ENCODE data around the gene NFE2.
A peak's percentile ranks its signal among the peaks of the same experiment; 100 is the strongest.

The NFE2 gene

GRCh38 chr12:54300732-54301427, at the start of gene NFE2:
NFE2 (minus strand) TSS chr12:54301015; CDS start chr12:54295248, 5,767 bp downstream.
- DNase-seq (ENCODE audit: low read depth): peak; percentile 97
- no peak for TF ChIP-seq MYC (IDR thresholded peaks at IDR 0.05; ENCODE audit: low read depth, low read length)
- TF ChIP-seq POLR2A (IDR thresholded peaks at IDR 0.05; ENCODE audit: extremely low read depth, insufficient read length): peak; percentile 78
- TF ChIP-seq CTCF (IDR thresholded peaks at IDR 0.05; ENCODE audit: low read depth, low read length): peak; percentile 17
- peak; percentile 80 for TF ChIP-seq MAX (IDR thresholded peaks at IDR 0.05; ENCODE audit: low read depth, low read length)
- H3K4me3 ChIP-seq (ENCODE audit: low read depth, low read length): peak within 1 kb of the TSS; percentile 96

- no peak for DNase-seq (ENCODE audit: low read depth)
- TF ChIP-seq CTCF (IDR thresholded peaks at IDR 0.05; ENCODE audit: low read depth, low read length): no peak
- TF ChIP-seq MYC (IDR thresholded peaks at IDR 0.05; ENCODE audit: low read depth, low read length): no peak
- TF ChIP-seq POLR2A (IDR thresholded peaks at IDR 0.05; ENCODE audit: extremely low read depth, insufficient read length): no peak
- TF ChIP-seq MAX (IDR thresholded peaks at IDR 0.05; ENCODE audit: low read depth, low read length): no peak
- H3K4me3 ChIP-seq (ENCODE audit: low read depth, low read length): no peak overlapping the region
Observed at GRCh38 chr12:54349679-54350078, 48.9 kb upstream of the NFE2 start.

- TF ChIP-seq MAX (IDR thresholded peaks at IDR 0.05; ENCODE audit: low read depth, low read length): no peak
- no peak for TF ChIP-seq CTCF (IDR thresholded peaks at IDR 0.05; ENCODE audit: low read depth, low read length)
- H3K4me3 ChIP-seq (ENCODE audit: low read depth, low read length): no peak overlapping the region
- DNase-seq (ENCODE audit: low read depth): no peak
Observed at GRCh38 chr12:54349036-54349435, 48.2 kb upstream of the NFE2 start.

GRCh38 chr12:54341378-54342300, 40.8 kb upstream of the NFE2 start:
- TF ChIP-seq MAX (IDR thresholded peaks at IDR 0.05; ENCODE audit: low read depth, low read length) (no peak), MYC (IDR thresholded peaks at IDR 0.05; ENCODE audit: low read depth, low read length) (no peak), POLR2A (IDR thresholded peaks at IDR 0.05; ENCODE audit: extremely low read depth, insufficient read length) (no peak), CTCF (IDR thresholded peaks at IDR 0.05; ENCODE audit: low read depth, low read length) (no peak)
- DNase-seq (ENCODE audit: low read depth): no peak
- H3K4me3 ChIP-seq (ENCODE audit: low read depth, low read length): no peak overlapping the region

GRCh38 chr12:54340846-54341245, 40.0 kb upstream of the NFE2 start:
- DNase-seq (ENCODE audit: low read depth): no peak
- TF ChIP-seq MYC (IDR thresholded peaks at IDR 0.05; ENCODE audit: low read depth, low read length): no peak
- TF ChIP-seq CTCF (IDR thresholded peaks at IDR 0.05; ENCODE audit: low read depth, low read length): no peak
- no peak for TF ChIP-seq POLR2A (IDR thresholded peaks at IDR 0.05; ENCODE audit: extremely low read depth, insufficient read length)
- TF ChIP-seq MAX (IDR thresholded peaks at IDR 0.05; ENCODE audit: low read depth, low read length): no peak
- no peak overlapping the region for H3K4me3 ChIP-seq (ENCODE audit: low read depth, low read length)

Data from NB4 (cell line).